SJCRH30 (cell line): Measurements from ENCODE around the gene CLEC4D. TPM values are rescaled to one million over a fixed set of nuclear protein-coding genes. Genes with fewer than 3 reads are reported as not detected.
"Not testable (repeated sequence)": the region's sequence is repeated elsewhere in the genome, so short reads cannot be mapped to it uniquely, and the experiment has no call there.

ENCODE experiments used
- DNase-seq, 2 experiments: peaks; one replicate each; pipeline ENCODE4 v3.0.0-alpha.2; 2015 to 2020
- H3K27ac ChIP-seq: fragments of 250-450 bp; sonication (Bioruptor Pico); 2 replicates; pipeline ENCODE4 v1.5.1; 2020; ENCODE audit warnings: mild to moderate bottlenecking, moderate library complexity
- H3K27me3 ChIP-seq: fragments of 250-450 bp; sonication (Bioruptor Pico); 2 replicates; pipeline ENCODE4 v1.5.1; 2020; ENCODE audit warnings: mild to moderate bottlenecking, moderate library complexity
- H3K36me3 ChIP-seq: fragments of 250-450 bp; sonication (Bioruptor Pico); 2 replicates; pipeline ENCODE4 v1.5.1; 2020; ENCODE audit warnings: mild to moderate bottlenecking, moderate library complexity
- H3K4me1 ChIP-seq: fragments of 250-450 bp; sonication (Bioruptor Pico); 2 replicates; pipeline ENCODE4 v1.5.1; 2020; ENCODE audit warnings: mild to moderate bottlenecking, moderate library complexity
- H3K4me3 ChIP-seq: fragments of 250-450 bp; sonication (Bioruptor Pico); 2 replicates; pipeline ENCODE4 v1.5.1; 2020; ENCODE audit warnings: mild to moderate bottlenecking, moderate library complexity
- H3K9me3 ChIP-seq: fragments of 250-450 bp; sonication (Bioruptor Pico); replicated peaks from 2 replicates; pipeline ENCODE4 v1.5.1; 2020; ENCODE audit warnings: mild to moderate bottlenecking, moderate library complexity
- total RNA-seq: library from RNA; depleted of rRNA; stranded (reverse); fragments of >200 nt; shearing (Covaris generic); gene quantifications from 2 replicates; pipeline ENCODE4 v1.2.3, GENCODE V29; 2014; rRNA removed

The CLEC4D gene
- 0.61 TPM in 1 of 2 replicates, not detected in the other for total RNA-seq

- no peaks in the 10 kb centered on the region for H3K4me1 ChIP-seq
- no peaks in the 10 kb centered on the region for H3K36me3 ChIP-seq
- H3K27me3 ChIP-seq: no peaks in the 10 kb centered on the region
- H3K27ac ChIP-seq: no peak within 1 kb of the TSS
- no peak for DNase-seq
- no peak within 1 kb of the TSS for H3K4me3 ChIP-seq
- no peaks in the 10 kb centered on the region for H3K9me3 ChIP-seq
Observed at GRCh38 chr12:8513256-8513655, at the start of gene CLEC4D. TSS of gene CLEC4D (plus strand) at chr12:8513503. CDS start at chr12:8513733, 230 bp downstream.

GRCh38 chr12:8465301-8465996 is 47.9 kb upstream of the CLEC4D start:
- no peaks in the 10 kb centered on the region for H3K9me3 ChIP-seq
- H3K4me3 ChIP-seq: no peak overlapping the region
- H3K36me3 ChIP-seq: no peaks in the 10 kb centered on the region
- peaks cover 3% of the 10 kb centered on the region; the same call in 1 of the 2 replicates for H3K4me1 ChIP-seq
- H3K27ac ChIP-seq: no peak overlapping the region
- no peak for DNase-seq
- no peaks in the 10 kb centered on the region for H3K27me3 ChIP-seq

- no peak for DNase-seq
- no peaks in the 10 kb centered on the region for H3K9me3 ChIP-seq
- H3K27me3 ChIP-seq: no peaks in the 10 kb centered on the region
- H3K4me1 ChIP-seq: peaks cover 3% of the 10 kb centered on the region; the same call in 1 of the 2 replicates
- no peak overlapping the region for H3K4me3 ChIP-seq
- H3K27ac ChIP-seq: no peak overlapping the region
- no peaks in the 10 kb centered on the region for H3K36me3 ChIP-seq
Observed at GRCh38 chr12:8466241-8466640, 47.1 kb upstream of the CLEC4D start.

- Histone ChIP-seq H3K9me3 (no peaks in the 10 kb centered on the region), H3K4me1 (no peaks in the 10 kb centered on the region), H3K27me3 (no peaks in the 10 kb centered on the region), H3K36me3 (no peaks in the 10 kb centered on the region), H3K27ac (no peak overlapping the region), H3K4me3 (no peak overlapping the region)
- DNase-seq: no peak
Observed at GRCh38 chr12:8471090-8471489, 42.2 kb upstream of the CLEC4D start.

- Histone ChIP-seq H3K4me3 (no peak overlapping the region), H3K9me3 (no peaks in the 10 kb centered on the region), H3K4me1 (no peaks in the 10 kb centered on the region), H3K27ac (no peak overlapping the region), H3K27me3 (no peaks in the 10 kb centered on the region), H3K36me3 (no peaks in the 10 kb centered on the region)
- no peak for DNase-seq
Observed at GRCh38 chr12:8475508-8476203, 37.6 kb upstream of the CLEC4D start.

- H3K36me3 ChIP-seq: no peaks in the 10 kb centered on the region
- H3K9me3 ChIP-seq: no peaks in the 10 kb centered on the region; the same call in 1 of the 2 replicates
- no peak for DNase-seq
- H3K27ac ChIP-seq: no peak overlapping the region
- no peaks in the 10 kb centered on the region for H3K27me3 ChIP-seq
- no peaks in the 10 kb centered on the region for H3K4me1 ChIP-seq
- no peak overlapping the region for H3K4me3 ChIP-seq
Observed at GRCh38 chr12:8482571-8483061, 30.7 kb upstream of the CLEC4D start.

- H3K4me1 ChIP-seq: no peaks in the 10 kb centered on the region
- H3K9me3 ChIP-seq: no peaks in the 10 kb centered on the region; the same call in 1 of the 2 replicates
- no peak overlapping the region for H3K4me3 ChIP-seq
- no peak for DNase-seq
- H3K27ac ChIP-seq: no peak overlapping the region
- no peaks in the 10 kb centered on the region for H3K36me3 ChIP-seq
- no peaks in the 10 kb centered on the region for H3K27me3 ChIP-seq
Observed at GRCh38 chr12:8483079-8483478, 30.2 kb upstream of the CLEC4D start.

GRCh38 chr12:8491646-8492530 is 21.4 kb upstream of the CLEC4D start:
- DNase-seq: no peak
- Histone ChIP-seq H3K4me1 (no peaks in the 10 kb centered on the region), H3K4me3 (no peak overlapping the region), H3K27me3 (no peaks in the 10 kb centered on the region), H3K27ac (no peak overlapping the region), H3K9me3 (no peaks in the 10 kb centered on the region; the same call in 1 of the 2 replicates), H3K36me3 (no peaks in the 10 kb centered on the region)

- Histone ChIP-seq H3K27me3 (no peaks in the 10 kb centered on the region), H3K36me3 (no peaks in the 10 kb centered on the region), H3K4me3 (no peak overlapping the region), H3K9me3 (no peaks in the 10 kb centered on the region), H3K27ac (no peak overlapping the region), H3K4me1 (no peaks in the 10 kb centered on the region)
- DNase-seq: no peak
Observed at GRCh38 chr12:8493084-8493483, 20.2 kb upstream of the CLEC4D start.

- H3K4me3 ChIP-seq, DNase-seq, H3K9me3 ChIP-seq, H3K27me3 ChIP-seq, H3K36me3 ChIP-seq, H3K4me1 ChIP-seq, H3K27ac ChIP-seq: not testable (repeated sequence)
Observed at GRCh38 chr12:8495671-8496070, 17.6 kb upstream of the CLEC4D start.

GRCh38 chr12:8496074-8496473 is 17.2 kb upstream of the CLEC4D start:
- not testable (repeated sequence) for H3K36me3 ChIP-seq, H3K27ac ChIP-seq, H3K4me1 ChIP-seq, H3K9me3 ChIP-seq, H3K4me3 ChIP-seq, DNase-seq, H3K27me3 ChIP-seq

GRCh38 chr12:8499616-8500015 is 13.7 kb upstream of the CLEC4D start:
- Histone ChIP-seq H3K36me3 (no peaks in the 10 kb centered on the region), H3K9me3 (no peaks in the 10 kb centered on the region), H3K27me3 (peaks cover 13% of the 10 kb centered on the region; the same call in 1 of the 2 replicates), H3K4me3 (no peak overlapping the region), H3K27ac (no peak overlapping the region), H3K4me1 (no peaks in the 10 kb centered on the region)
- DNase-seq: no peak

GRCh38 chr12:8501720-8502119 is 11.6 kb upstream of the CLEC4D start:
- Histone ChIP-seq H3K27ac (no peak overlapping the region), H3K4me1 (no peaks in the 10 kb centered on the region), H3K9me3 (no peaks in the 10 kb centered on the region), H3K4me3 (no peak overlapping the region), H3K36me3 (no peaks in the 10 kb centered on the region), H3K27me3 (peaks cover 13% of the 10 kb centered on the region; the same call in 1 of the 2 replicates)
- no peak for DNase-seq

GRCh38 chr12:8504351-8504750 is 9.0 kb upstream of the CLEC4D start:
- H3K4me3 ChIP-seq: no peak overlapping the region
- no peaks in the 10 kb centered on the region for H3K4me1 ChIP-seq
- peaks cover 6% of the 10 kb centered on the region; the same call in 1 of the 2 replicates for H3K27me3 ChIP-seq
- no peak overlapping the region for H3K27ac ChIP-seq
- no peak for DNase-seq
- no peaks in the 10 kb centered on the region for H3K36me3 ChIP-seq
- no peaks in the 10 kb centered on the region for H3K9me3 ChIP-seq

GRCh38 chr12:8507596-8507995 is 5.7 kb upstream of the CLEC4D start:
- no peaks in the 10 kb centered on the region for H3K27me3 ChIP-seq
- no peak for DNase-seq
- no peak overlapping the region for H3K4me3 ChIP-seq
- no peaks in the 10 kb centered on the region for H3K9me3 ChIP-seq
- no peak overlapping the region for H3K27ac ChIP-seq
- H3K36me3 ChIP-seq: no peaks in the 10 kb centered on the region
- H3K4me1 ChIP-seq: no peaks in the 10 kb centered on the region
